Measurements from ENCODE around the gene RNU5D-1.

GRCh38 chr1:44688760-44689446, 42.1 kb downstream of the RNU5D-1 start:
- TF ChIP-seq CTCF (IDR thresholded peaks at IDR 0.05), result no peak
- TF ChIP-seq POLR2A (IDR thresholded peaks at IDR 0.05), result no peak

All from lower leg skin (tissue), 3 donors.